DND-41 (cell line): Measurements from ENCODE around the gene STPG3.

ENCODE experiments used
- EZH2 ChIP-seq: IDR thresholded peaks from 3 replicates; pipeline ENCODE4 v1.6.1; 2012; ENCODE audit warnings: borderline replicate concordance, low read depth, mild to moderate bottlenecking, moderate library complexity, low read length, inconsistent platforms; ENCODE audit not compliant: severe bottlenecking
- TF ChIP-seq, protein P1 (sequence below): IDR thresholded peaks from 2 replicates; pipeline ENCODE4 v1.5.1; 2012; ENCODE audit warnings: borderline replicate concordance, low read length, moderate library complexity, mild to moderate bottlenecking; ENCODE audit not compliant: poor library complexity, severe bottlenecking; ENCODE audit errors: extremely low read depth

DNA sequence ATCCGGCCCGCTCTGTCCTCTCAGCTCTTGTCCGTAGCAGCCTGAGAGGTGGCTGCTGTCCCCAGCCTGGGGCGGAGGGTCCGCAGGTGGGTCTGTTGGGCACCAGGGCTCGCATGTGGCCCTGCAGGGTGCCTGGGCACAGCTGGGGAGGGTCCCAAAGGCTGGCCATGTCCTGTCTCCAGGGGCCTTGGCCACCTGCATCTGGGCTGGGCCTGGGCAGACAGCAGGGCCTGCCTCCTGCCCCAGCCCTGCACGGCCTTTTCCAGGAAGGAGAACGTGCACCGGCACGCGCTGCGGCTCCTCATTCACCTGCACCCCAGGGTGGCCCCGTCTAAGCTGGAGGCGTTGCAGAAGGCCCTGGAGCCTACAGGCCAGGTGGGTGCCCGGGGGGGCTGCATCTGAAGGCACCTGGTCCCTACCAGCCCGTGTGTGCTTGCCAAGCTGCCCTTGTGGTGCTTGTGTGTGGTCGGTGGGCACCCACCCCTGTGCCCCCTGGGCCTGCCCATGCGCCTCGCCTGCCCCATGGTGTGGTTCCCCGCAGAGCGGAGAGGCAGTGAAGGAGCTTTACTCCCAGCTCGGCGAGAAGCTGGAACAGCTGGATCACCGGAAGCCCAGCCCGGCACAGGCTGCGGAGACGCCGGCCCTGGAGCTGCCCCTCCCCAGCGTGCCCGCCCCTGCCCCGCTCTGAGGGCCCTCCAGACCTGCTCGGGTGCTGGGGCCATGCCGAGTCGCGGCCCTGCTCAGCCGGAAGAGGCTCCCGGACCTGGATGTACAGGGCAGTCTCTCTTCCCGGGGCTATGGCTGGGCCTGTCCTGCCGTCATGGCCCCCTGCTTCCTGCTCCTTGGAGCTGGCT is 21.4 kb downstream of the STPG3 start:
- TF ChIP-seq, protein P1, sequence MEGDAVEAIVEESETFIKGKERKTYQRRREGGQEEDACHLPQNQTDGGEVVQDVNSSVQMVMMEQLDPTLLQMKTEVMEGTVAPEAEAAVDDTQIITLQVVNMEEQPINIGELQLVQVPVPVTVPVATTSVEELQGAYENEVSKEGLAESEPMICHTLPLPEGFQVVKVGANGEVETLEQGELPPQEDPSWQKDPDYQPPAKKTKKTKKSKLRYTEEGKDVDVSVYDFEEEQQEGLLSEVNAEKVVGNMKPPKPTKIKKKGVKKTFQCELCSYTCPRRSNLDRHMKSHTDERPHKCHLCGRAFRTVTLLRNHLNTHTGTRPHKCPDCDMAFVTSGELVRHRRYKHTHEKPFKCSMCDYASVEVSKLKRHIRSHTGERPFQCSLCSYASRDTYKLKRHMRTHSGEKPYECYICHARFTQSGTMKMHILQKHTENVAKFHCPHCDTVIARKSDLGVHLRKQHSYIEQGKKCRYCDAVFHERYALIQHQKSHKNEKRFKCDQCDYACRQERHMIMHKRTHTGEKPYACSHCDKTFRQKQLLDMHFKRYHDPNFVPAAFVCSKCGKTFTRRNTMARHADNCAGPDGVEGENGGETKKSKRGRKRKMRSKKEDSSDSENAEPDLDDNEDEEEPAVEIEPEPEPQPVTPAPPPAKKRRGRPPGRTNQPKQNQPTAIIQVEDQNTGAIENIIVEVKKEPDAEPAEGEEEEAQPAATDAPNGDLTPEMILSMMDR, result no peak
- TF ChIP-seq EZH2, result no peak
